SK-N-MC (cell line): ENCODE measurements around the gene USP10.

Experiments used
- DNase-seq: peaks from one replicate; pipeline ENCODE4 v3.0.0-alpha.2; 2011; ENCODE audit warnings: low read depth, low spot score
- H3K27ac ChIP-seq: fragments of 200-600 bp; sonication (generic); 2 replicates; pipeline ENCODE4 v1.5.1; 2016; ENCODE audit warnings: mixed run types
- H3K36me3 ChIP-seq: fragments of 200-600 bp; sonication (generic); 2 replicates; pipeline ENCODE4 v1.6.1; 2017; ENCODE audit warnings: antibody characterized with exemption, low read length, mixed read lengths; ENCODE audit not compliant: insufficient read depth
- H3K4me3 ChIP-seq: fragments of 200-600 bp; sonication (generic); 2 replicates; pipeline ENCODE4 v1.5.1; 2016
- H3K9ac ChIP-seq: fragments of 200-600 bp; sonication (generic); 2 replicates; pipeline ENCODE4 v1.8.0; 2017; ENCODE audit warnings: mixed run types, mixed read lengths; ENCODE audit not compliant: insufficient read length
- H3K9me3 ChIP-seq: fragments of 200-600 bp; sonication (generic); 2 replicates; pipeline ENCODE4 v1.6.1; 2017; ENCODE audit warnings: low read depth, mild to moderate bottlenecking, antibody characterized with exemption, low read length, moderate library complexity, mixed read lengths
- EZH2 ChIP-seq: fragments of 200-600 bp; sonication (generic); IDR thresholded peaks from one replicate; pipeline ENCODE4 v1.6.1; 2017; ENCODE audit warnings: antibody characterized with exemption
- FOXP2 ChIP-seq: optimal IDR thresholded peaks from 2 replicates; pipeline ENCODE3; 2011; ENCODE audit warnings: mild to moderate bottlenecking, moderate library complexity; ENCODE audit not compliant: insufficient read depth; ENCODE audit errors: extremely low read length, control extremely low read depth
- POLR2AphosphoS5 ChIP-seq: IDR thresholded peaks from 2 replicates; pipeline ENCODE4 v1.6.1; 2012; ENCODE audit warnings: mild to moderate bottlenecking, low read depth, low read length, borderline replicate concordance

The USP10 gene

GRCh38 chr16:84753412-84754326 lies 53.9 kb downstream of the USP10 start:
- no peak for DNase-seq
- Histone ChIP-seq H3K4me3 (no peak overlapping the region), H3K36me3 (peaks cover 4% of the 10 kb centered on the region; the same call in 1 of the 2 replicates), H3K27ac (no peak overlapping the region), H3K9me3 (no peaks in the 10 kb centered on the region), H3K9ac (no peak overlapping the region)
- TF ChIP-seq EZH2 (no peak), FOXP2 (no peak), POLR2AphosphoS5 (no peak)

GRCh38 chr16:84754353-84754856 lies 54.6 kb downstream of the USP10 start:
- Histone ChIP-seq H3K9ac (no peak overlapping the region), H3K9me3 (no peaks in the 10 kb centered on the region), H3K36me3 (peaks cover 8% of the 10 kb centered on the region; the same call in 1 of the 2 replicates), H3K27ac (no peak overlapping the region), H3K4me3 (no peak overlapping the region)
- no peak for TF ChIP-seq EZH2
- TF ChIP-seq FOXP2 = no peak
- no peak for TF ChIP-seq POLR2AphosphoS5
- DNase-seq = no peak

GRCh38 chr16:84754956-84755672 lies 55.3 kb downstream of the USP10 start:
- no peak overlapping the region for H3K27ac ChIP-seq
- TF ChIP-seq EZH2 (no peak), FOXP2 (no peak), POLR2AphosphoS5 (no peak)
- DNase-seq = no peak
- no peak overlapping the region for H3K9ac ChIP-seq
- H3K4me3 ChIP-seq = no peak overlapping the region
- no peaks in the 10 kb centered on the region for H3K9me3 ChIP-seq
- H3K36me3 ChIP-seq = peaks cover 9% of the 10 kb centered on the region; the same call in 1 of the 2 replicates

GRCh38 chr16:84756830-84757229 lies 57.0 kb downstream of the USP10 start:
- Histone ChIP-seq H3K36me3 (peaks cover 13% of the 10 kb centered on the region; the same call in 1 of the 2 replicates), H3K4me3 (no peak overlapping the region), H3K27ac (no peak overlapping the region), H3K9me3 (no peaks in the 10 kb centered on the region), H3K9ac (no peak overlapping the region)
- TF ChIP-seq EZH2 (no peak), POLR2AphosphoS5 (no peak), FOXP2 (no peak)
- no peak for DNase-seq

- H3K27ac ChIP-seq = no peak overlapping the region
- no peak overlapping the region for H3K4me3 ChIP-seq
- H3K36me3 ChIP-seq = peaks cover 22% of the 10 kb centered on the region; the same call in 1 of the 2 replicates
- no peak overlapping the region for H3K9ac ChIP-seq
- DNase-seq = no peak
- no peaks in the 10 kb centered on the region for H3K9me3 ChIP-seq
- TF ChIP-seq POLR2AphosphoS5 (no peak), EZH2 (no peak), FOXP2 (no peak)
Observed at GRCh38 chr16:84758627-84759026, 58.8 kb downstream of the USP10 start.

- Histone ChIP-seq H3K9ac (no peak overlapping the region), H3K9me3 (no peaks in the 10 kb centered on the region), H3K36me3 (peaks cover 26% of the 10 kb centered on the region; the same call in 1 of the 2 replicates), H3K4me3 (no peak overlapping the region), H3K27ac (no peak overlapping the region)
- TF ChIP-seq FOXP2 (no peak), POLR2AphosphoS5 (no peak), EZH2 (no peak)
- no peak for DNase-seq
Observed at GRCh38 chr16:84759061-84759460, 59.3 kb downstream of the USP10 start.

GRCh38 chr16:84759906-84760305 lies 60.1 kb downstream of the USP10 start:
- no peaks in the 10 kb centered on the region for H3K9me3 ChIP-seq
- no peak overlapping the region for H3K27ac ChIP-seq
- DNase-seq = no peak
- TF ChIP-seq EZH2 = no peak
- TF ChIP-seq POLR2AphosphoS5 = no peak
- no peak for TF ChIP-seq FOXP2
- H3K9ac ChIP-seq = no peak overlapping the region
- peaks cover 29% of the 10 kb centered on the region; the same call in 1 of the 2 replicates for H3K36me3 ChIP-seq
- H3K4me3 ChIP-seq = no peak overlapping the region

GRCh38 chr16:84761448-84762368 lies 61.9 kb downstream of the USP10 start:
- Histone ChIP-seq H3K9ac (no peak overlapping the region), H3K4me3 (no peak overlapping the region), H3K27ac (no peak overlapping the region), H3K9me3 (no peaks in the 10 kb centered on the region), H3K36me3 (peaks cover 36% of the 10 kb centered on the region; the same call in 1 of the 2 replicates)
- no peak for TF ChIP-seq EZH2
- no peak for TF ChIP-seq FOXP2
- TF ChIP-seq POLR2AphosphoS5 = no peak
- no peak for DNase-seq
